Measurements from ENCODE around the gene LCLAT1.
A peak's percentile ranks its signal among the peaks of the same experiment; 100 is the strongest.

The LCLAT1 gene

GRCh38 chr2:30591186-30591585, 144.1 kb downstream of the LCLAT1 start:
- Histone ChIP-seq H3K36me3 (replicated peaks) (no peaks in the 10 kb centered on the region), H3K27ac (no peak overlapping the region), H3K4me3 (ENCODE audit: low read depth, low read length) (no peak overlapping the region), H3K27me3 (replicated peaks) (no peaks in the 10 kb centered on the region)
- in situ Hi-C loops (cut with HindIII; ENCODE audit: low pct_ligation_motif_present, low sequenced_read_pairs): no loop called here
- DNase-seq: no peak
- TF ChIP-seq CTCF (IDR thresholded peaks at IDR 0.05; ENCODE audit: low read depth, low read length, missing control alignments): no peak

DNA sequence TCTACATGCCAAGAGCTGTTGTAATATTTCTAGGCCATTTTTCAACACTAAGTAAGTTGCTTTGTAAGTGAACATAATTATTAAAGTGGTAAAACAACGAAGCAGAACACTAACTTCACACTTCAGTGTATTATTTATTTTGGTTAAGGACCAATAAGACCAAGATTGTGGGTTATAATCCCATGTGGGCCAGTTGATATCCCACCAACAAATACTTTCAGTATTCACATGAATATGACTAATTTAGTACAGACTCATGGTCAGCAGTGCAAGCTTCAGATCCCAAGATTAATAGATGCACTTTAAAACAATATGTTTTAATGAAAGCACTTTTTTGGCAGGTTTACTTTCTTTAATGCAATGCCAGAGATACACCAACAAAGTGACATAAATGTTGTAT, 154.3 kb downstream of the LCLAT1 start:
- H3K4me3 ChIP-seq (ENCODE audit: low read depth, low read length): no peak overlapping the region
- no peaks in the 10 kb centered on the region for H3K27me3 ChIP-seq (replicated peaks)
- no peaks in the 10 kb centered on the region for H3K36me3 ChIP-seq (replicated peaks)
- in situ Hi-C loops (cut with HindIII; ENCODE audit: low pct_ligation_motif_present, low sequenced_read_pairs): no loop called here
- TF ChIP-seq CTCF (IDR thresholded peaks at IDR 0.05; ENCODE audit: low read depth, low read length, missing control alignments): no peak
- DNase-seq: no peak
- no peak overlapping the region for H3K27ac ChIP-seq

GRCh38 chr2:30605197-30605596, 158.2 kb downstream of the LCLAT1 start:
- Histone ChIP-seq H3K36me3 (replicated peaks) (no peaks in the 10 kb centered on the region), H3K27ac (no peak overlapping the region), H3K27me3 (replicated peaks) (no peaks in the 10 kb centered on the region), H3K4me3 (ENCODE audit: low read depth, low read length) (no peak overlapping the region)
- in situ Hi-C loops (cut with HindIII; ENCODE audit: low pct_ligation_motif_present, low sequenced_read_pairs): no loop called here
- no peak for TF ChIP-seq CTCF (IDR thresholded peaks at IDR 0.05; ENCODE audit: low read depth, low read length, missing control alignments)
- no peak for DNase-seq

DNA sequence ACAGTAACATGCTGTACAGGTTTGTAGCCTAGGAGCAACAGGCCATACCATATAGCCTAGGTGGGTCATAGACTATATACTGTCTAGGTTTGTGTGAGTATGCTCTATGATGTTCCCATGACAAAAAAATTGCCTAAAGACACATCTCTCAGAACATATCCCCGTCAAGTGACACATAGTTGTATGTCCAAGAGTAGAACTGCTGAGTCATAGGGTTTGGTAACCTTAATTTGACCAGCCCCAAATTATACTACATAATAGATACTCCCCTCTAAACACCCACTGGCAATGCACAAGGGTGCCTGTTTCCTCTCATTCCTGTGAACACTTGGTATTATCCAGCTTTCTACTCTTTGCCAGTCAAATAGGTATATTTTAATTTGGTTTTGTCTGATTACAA, 161.6 kb downstream of the LCLAT1 start:
- in situ Hi-C loops (cut with HindIII; ENCODE audit: low pct_ligation_motif_present, low sequenced_read_pairs): no loop called here
- DNase-seq: no peak

GRCh38 chr2:30611583-30611982, 164.5 kb downstream of the LCLAT1 start:
- no peak overlapping the region for H3K4me3 ChIP-seq (ENCODE audit: low read depth, low read length)
- H3K27me3 ChIP-seq (replicated peaks): no peaks in the 10 kb centered on the region
- peak; percentile 37 for DNase-seq
- in situ Hi-C loops (cut with HindIII; ENCODE audit: low pct_ligation_motif_present, low sequenced_read_pairs): no loop called here
- H3K36me3 ChIP-seq (replicated peaks): no peaks in the 10 kb centered on the region
- no peak for TF ChIP-seq CTCF (IDR thresholded peaks at IDR 0.05; ENCODE audit: low read depth, low read length, missing control alignments)
- no peak overlapping the region for H3K27ac ChIP-seq

More for the DNA sequence above, 161.6 kb downstream of the LCLAT1 start:
- no peaks in the 10 kb centered on the region for H3K27me3 ChIP-seq (replicated peaks)
- H3K36me3 ChIP-seq (replicated peaks): no peaks in the 10 kb centered on the region
- H3K4me3 ChIP-seq (ENCODE audit: low read depth, low read length): no peak overlapping the region
- no peak overlapping the region for H3K27ac ChIP-seq
- TF ChIP-seq CTCF (IDR thresholded peaks at IDR 0.05; ENCODE audit: low read depth, low read length, missing control alignments): no peak

- Histone ChIP-seq H3K36me3 (replicated peaks) (no peaks in the 10 kb centered on the region), H3K4me3 (ENCODE audit: low read depth, low read length) (no peak overlapping the region), H3K27ac (no peak overlapping the region), H3K27me3 (replicated peaks) (no peaks in the 10 kb centered on the region)
- no peak for TF ChIP-seq CTCF (IDR thresholded peaks at IDR 0.05; ENCODE audit: low read depth, low read length, missing control alignments)
- in situ Hi-C loops (cut with HindIII; ENCODE audit: low pct_ligation_motif_present, low sequenced_read_pairs): no loop called here
- peak; percentile 13 for DNase-seq
These were observed 165.3 kb downstream of the LCLAT1 start for GRCh38 chr2:30612371-30612770.
